Fibroblast of lung (primary cell): ENCODE results near the gene TATDN3.

ENCODE experiments used
- CTCF ChIP-seq, 2 donors: IDR thresholded peaks in 1 of 2; conservative IDR thresholded peaks in 1 of 2; 1 replicate in 1 of 2; 2 replicates in 1 of 2; pipeline ENCODE4 v1.5.1; 2011 to 2012; ENCODE audit warnings: low read length in 2 of 2, control low read depth in 1 of 2, inconsistent platforms in 1 of 2, low read depth in 1 of 2, mild to moderate bottlenecking in 1 of 2
- EZH2 ChIP-seq: IDR thresholded peaks from 2 replicates; pipeline ENCODE4 v1.5.1; 2012; ENCODE audit warnings: low read length, control low read depth, mild to moderate bottlenecking; ENCODE audit errors: missing control alignments

- no peak for TF ChIP-seq CTCF (conservative IDR thresholded peaks at IDR 0.05 in 1 of 2, IDR thresholded peaks at IDR 0.05 in 1 of 2; ENCODE audit: low read depth in 1 of 2, low read length in 2 of 2)
- TF ChIP-seq EZH2: no peak
These were observed 47.7 kb upstream of the TATDN3 start for GRCh38 chr1:212743901-212744475.
